ENCODE data around the gene MRTO4. TPM values are rescaled to one million over a fixed set of nuclear protein-coding genes. Genes with fewer than 3 reads are reported as not detected.
"Not testable (repeated sequence)": the region's sequence is repeated elsewhere in the genome, so short reads cannot be mapped to it uniquely, and the experiment has no call there.

The MRTO4 gene
- total and polyA plus RNA-seq, 10 donors, result 12.1 to 44.1 (median 25.4) TPM

- TF ChIP-seq CTCF (IDR thresholded peaks at IDR 0.05 in 8 of 11, conservative IDR thresholded peaks at IDR 0.05 in 3 of 11) (no peak), POLR2AphosphoS5 (IDR thresholded peaks at IDR 0.05) (no peak), POLR2A (IDR thresholded peaks at IDR 0.05) (no peak)
- DNase-seq, result no peak
- intact Hi-C loops (cut with DNase I; ENCODE audit: low total_unique reads), result no loop called here
- peaks cover 0 to 6% (median under 1%) of the 10 kb centered on the region in 8 donors for H3K9me3 ChIP-seq
- H3K36me3 ChIP-seq, result peaks cover 0 to 17% (median 0%) of the 10 kb centered on the region in 6 donors
- no peak overlapping the region for H3K27ac ChIP-seq
- H3K4me3 ChIP-seq, result no peak overlapping the region
- peaks cover 0 to 15% (median 4%) of the 10 kb centered on the region in 6 donors for H3K4me1 ChIP-seq
- WGBS, 5 donors, result 93 to 96% (median 95%) methylated on average over 13 of the region's 13 CpGs
- peaks cover 0 to 16% (median 0%) of the 10 kb centered on the region in 7 donors for H3K27me3 ChIP-seq (replicated peaks in 1 of 7)
These were observed 36.0 kb downstream of the MRTO4 start for GRCh38 chr1:19287436-19288185.

DNA sequence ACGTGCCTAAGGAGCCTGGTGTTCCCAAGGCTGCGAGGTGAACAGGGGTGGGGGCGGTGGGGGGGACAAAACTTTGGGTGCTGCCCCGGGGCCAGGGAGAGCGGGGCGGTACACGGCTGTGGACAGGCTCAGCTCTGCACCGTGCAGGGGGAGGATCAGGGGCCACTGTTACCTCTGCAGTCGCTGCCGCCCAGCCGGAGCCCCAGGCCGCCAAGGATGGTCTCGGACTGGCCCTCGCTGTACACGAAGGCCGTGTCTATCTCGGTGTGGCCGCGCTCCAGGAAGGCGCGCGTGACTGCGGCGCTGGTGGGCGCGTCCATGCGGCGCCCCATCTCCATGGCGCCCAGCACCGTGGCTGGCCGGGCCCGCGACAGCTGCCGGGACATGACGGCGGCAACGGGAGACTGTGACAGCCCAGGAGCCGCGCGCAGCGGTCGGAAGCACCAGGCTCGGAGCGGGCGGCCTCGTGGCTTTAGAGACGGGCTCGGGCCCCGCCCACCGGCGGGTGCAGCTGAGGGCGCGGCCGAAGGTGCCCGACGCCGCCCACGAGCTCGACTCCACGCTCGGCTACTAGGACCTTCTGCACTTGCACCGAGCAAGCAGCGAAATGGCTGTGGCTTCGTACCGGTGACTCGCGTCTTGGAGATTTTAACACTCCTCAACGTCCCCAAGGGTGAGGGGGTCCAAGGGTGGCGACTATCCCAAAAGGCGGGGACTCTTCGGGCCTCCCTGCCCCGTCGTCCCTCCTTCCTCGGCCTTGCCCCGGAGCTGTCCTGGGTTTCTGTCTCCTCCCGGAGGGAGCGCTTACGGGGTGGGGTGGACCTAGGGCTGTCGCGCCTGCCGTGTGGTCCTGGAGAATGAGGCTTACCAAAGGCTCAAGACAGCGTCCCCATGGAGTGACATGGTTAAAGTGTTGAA is 37.0 kb downstream of the MRTO4 start, which contains the start of gene AKR7A3:
AKR7A3 (minus strand) TSS at position 447 of the 918 bp plus-strand sequence; CDS start at position 386, 61 bp downstream.
- DNase-seq, result peak; percentile 87
- H3K27me3 ChIP-seq (replicated peaks in 1 of 7), result peaks cover 0 to 16% (median 0%) of the 10 kb centered on the region in 7 donors
- H3K4me1 ChIP-seq, result peaks cover 0 to 15% (median 4%) of the 10 kb centered on the region in 6 donors
- peaks cover 0 to 16% (median 8%) of the 10 kb centered on the region in 8 donors for H3K9me3 ChIP-seq
- intact Hi-C loops (cut with DNase I; ENCODE audit: low total_unique reads); H3K27ac ChIP-seq: not testable (repeated sequence)
- 15 to 43% (median 28%) methylated on average over 24 to 75 of the region's 82 CpGs for WGBS, 5 donors
- peak within 1 kb of the TSS; percentile 25 to 64 (median 36) for H3K4me3 ChIP-seq
- peaks cover 0 to 13% (median 0%) of the 10 kb centered on the region in 6 donors for H3K36me3 ChIP-seq
- peak in 1 of 3 donors; percentile 54 for TF ChIP-seq POLR2AphosphoS5 (IDR thresholded peaks at IDR 0.05)

GRCh38 chr1:19289244-19289643 is 37.6 kb downstream of the MRTO4 start:
- H3K27ac ChIP-seq, result no peak overlapping the region
- WGBS, 5 donors, result 54 to 76% (median 60%) methylated on average over 2 of the region's 2 CpGs
- H3K27me3 ChIP-seq (replicated peaks in 1 of 7), result peaks cover 0 to 16% (median 0%) of the 10 kb centered on the region in 7 donors
- H3K4me1 ChIP-seq, result peaks cover 0 to 15% (median 4%) of the 10 kb centered on the region in 6 donors
- no peak for TF ChIP-seq POLR2A (IDR thresholded peaks at IDR 0.05)
- intact Hi-C loops (cut with DNase I; ENCODE audit: low total_unique reads), result no loop called here
- peaks cover 0 to 11% (median 0%) of the 10 kb centered on the region in 6 donors for H3K36me3 ChIP-seq
- DNase-seq, result no peak
- H3K4me3 ChIP-seq, result peak overlapping the region in 6 of 8 donors; percentile 31 to 64 (median 40)
- peaks cover 0 to 23% (median 15%) of the 10 kb centered on the region in 8 donors for H3K9me3 ChIP-seq

DNA sequence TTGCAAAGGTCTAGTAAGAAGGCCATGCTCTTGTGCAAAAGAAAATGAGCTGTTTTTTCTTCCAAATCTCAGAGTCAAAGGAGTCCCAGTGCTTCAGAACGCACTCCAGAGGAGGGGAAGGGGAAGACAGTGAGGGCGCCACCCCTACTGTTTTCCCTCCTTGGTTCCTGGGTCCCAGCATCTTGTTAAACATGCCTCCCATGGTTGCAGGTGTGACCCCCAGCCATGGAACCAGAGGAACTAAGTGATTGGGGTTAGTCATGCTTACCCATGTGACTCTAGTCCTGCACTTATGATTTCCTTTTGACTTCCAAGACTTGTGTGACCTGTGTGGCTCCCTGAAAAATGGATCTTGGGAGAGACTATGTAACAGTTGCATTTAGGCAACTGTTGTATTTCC is 43.0 kb downstream of the MRTO4 start:
- TF ChIP-seq POLR2A (IDR thresholded peaks at IDR 0.05) (no peak), POLR2AphosphoS5 (IDR thresholded peaks at IDR 0.05) (no peak), CTCF (IDR thresholded peaks at IDR 0.05 in 8 of 11, conservative IDR thresholded peaks at IDR 0.05 in 3 of 11) (no peak)
- intact Hi-C loops (cut with DNase I; ENCODE audit: low total_unique reads), result no loop called here
- H3K4me1 ChIP-seq, result no peaks in the 10 kb centered on the region
- 73 to 97% (median 96%) methylated on average over 2 of the region's 2 CpGs for WGBS, 5 donors
- H3K27ac ChIP-seq, result no peak overlapping the region
- no peaks in the 10 kb centered on the region for H3K27me3 ChIP-seq (replicated peaks in 1 of 7)
- peaks cover 2 to 42% (median 29%) of the 10 kb centered on the region in 8 donors for H3K9me3 ChIP-seq
- H3K4me3 ChIP-seq, result no peak overlapping the region
- H3K36me3 ChIP-seq, result peaks cover 0 to 15% (median 0%) of the 10 kb centered on the region in 6 donors
- no peak for DNase-seq

All from spleen (tissue), 11 donors.